ENCODE data around the gene PAX5.
A peak's percentile ranks its signal among the peaks of the same experiment; 100 is the strongest.

The PAX5 gene

GRCh38 chr9:36849943-36850342 is 184.1 kb downstream of the PAX5 start:
- Mint-ChIP-seq H3K27ac (no peak overlapping the region), H3K36me3 (ENCODE audit: low read depth) (no peaks in the 10 kb centered on the region), H3K4me1 (no peaks in the 10 kb centered on the region), H3K27me3 (no peaks in the 10 kb centered on the region), H3K4me3 (no peak overlapping the region), H3K9me3 (no peaks in the 10 kb centered on the region)
- ATAC-seq (no peak), DNase-seq (no peak)

GRCh38 chr9:36848946-36849345 is 185.1 kb downstream of the PAX5 start:
- no peaks in the 10 kb centered on the region for H3K36me3 Mint-ChIP-seq (ENCODE audit: low read depth)
- DNase-seq, result no peak
- no peaks in the 10 kb centered on the region for H3K9me3 Mint-ChIP-seq
- no peaks in the 10 kb centered on the region for H3K4me1 Mint-ChIP-seq
- no peak overlapping the region for H3K4me3 Mint-ChIP-seq
- no peaks in the 10 kb centered on the region for H3K27me3 Mint-ChIP-seq
- no peak for ATAC-seq
- no peak overlapping the region for H3K27ac Mint-ChIP-seq

DNA sequence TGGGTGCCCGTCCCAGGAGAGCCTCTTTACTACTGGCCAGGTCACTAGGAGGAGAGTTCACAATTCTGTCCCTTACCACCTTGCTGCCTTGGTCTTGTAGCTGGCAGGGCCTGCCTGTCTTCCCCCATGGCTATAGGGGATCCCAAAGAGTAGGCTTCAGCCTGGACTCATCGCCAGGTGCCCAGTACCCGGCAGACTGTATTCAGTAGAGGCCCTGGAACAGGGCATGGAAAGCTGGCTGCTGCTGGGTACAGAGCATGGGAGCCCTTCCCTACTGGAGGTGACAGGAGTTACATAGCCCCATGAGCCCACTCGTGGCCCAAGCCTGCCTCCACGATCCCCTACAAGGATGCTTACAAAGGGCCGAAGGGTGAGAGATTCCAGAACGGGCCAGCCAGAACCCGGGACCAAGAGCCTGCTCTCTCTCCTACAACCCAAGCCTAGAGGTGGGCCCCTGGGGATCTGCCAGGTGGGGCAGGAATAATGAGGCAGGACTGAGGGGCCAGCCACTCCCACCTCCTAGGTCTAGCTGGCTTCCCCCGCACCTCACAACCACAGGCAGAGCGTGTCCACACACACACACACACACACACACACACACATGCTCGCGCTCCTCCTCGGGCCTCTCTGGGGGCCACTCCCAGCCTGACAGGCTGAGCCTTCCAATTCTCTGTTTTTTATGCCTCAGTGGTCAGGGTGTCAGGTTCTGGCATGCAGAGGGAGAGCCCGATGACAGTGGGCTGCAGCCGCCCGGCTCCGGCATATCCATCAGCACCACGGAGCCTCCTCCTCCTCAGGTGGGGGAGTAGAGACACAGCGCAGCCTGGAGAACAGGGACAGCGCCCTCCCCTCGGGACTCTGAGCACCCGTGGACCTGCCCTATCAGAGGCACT is 186.0 kb downstream of the PAX5 start:
- Mint-ChIP-seq H3K36me3 (ENCODE audit: low read depth) (no peaks in the 10 kb centered on the region), H3K4me3 (no peak overlapping the region), H3K27ac (no peak overlapping the region), H3K27me3 (no peaks in the 10 kb centered on the region), H3K4me1 (no peaks in the 10 kb centered on the region), H3K9me3 (no peaks in the 10 kb centered on the region)
- ATAC-seq (no peak), DNase-seq (no peak)

- Mint-ChIP-seq H3K27ac (no peak overlapping the region), H3K36me3 (ENCODE audit: low read depth) (no peaks in the 10 kb centered on the region), H3K4me3 (no peak overlapping the region), H3K27me3 (no peaks in the 10 kb centered on the region), H3K9me3 (no peaks in the 10 kb centered on the region), H3K4me1 (no peaks in the 10 kb centered on the region)
- no peak for DNase-seq
- ATAC-seq, result no peak
Measured at GRCh38 chr9:36846621-36847020, 187.4 kb downstream of the PAX5 start.

- H3K36me3 Mint-ChIP-seq (ENCODE audit: low read depth), result no peaks in the 10 kb centered on the region
- no peak for DNase-seq
- ATAC-seq, result no peak
- H3K27me3 Mint-ChIP-seq, result no peaks in the 10 kb centered on the region
- no peaks in the 10 kb centered on the region for H3K9me3 Mint-ChIP-seq
- no peak overlapping the region for H3K4me3 Mint-ChIP-seq
- H3K27ac Mint-ChIP-seq, result no peak overlapping the region
- no peaks in the 10 kb centered on the region for H3K4me1 Mint-ChIP-seq
Measured at GRCh38 chr9:36845844-36846243, 188.2 kb downstream of the PAX5 start.

DNA sequence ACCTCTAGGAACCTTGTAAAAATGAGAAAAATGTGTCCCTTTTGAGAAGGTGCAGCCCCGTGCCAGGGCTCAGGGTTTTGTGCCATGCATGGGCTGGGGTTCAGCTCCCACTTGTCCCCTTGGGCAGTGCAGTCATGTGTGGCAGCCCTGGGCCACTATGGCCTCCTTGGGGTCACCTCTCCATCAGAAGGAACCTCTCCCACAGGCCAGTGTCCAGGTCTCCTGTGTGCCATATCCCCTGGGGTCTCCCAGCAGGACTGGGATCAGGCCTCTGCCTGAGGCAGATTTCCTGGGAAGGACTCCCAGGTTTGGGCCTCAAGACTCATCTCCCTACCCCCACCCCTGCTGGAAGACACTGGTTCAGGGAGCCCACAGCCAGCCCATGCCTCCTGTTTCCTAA is 189.1 kb downstream of the PAX5 start:
- H3K36me3 Mint-ChIP-seq (ENCODE audit: low read depth), result no peaks in the 10 kb centered on the region
- H3K4me3 Mint-ChIP-seq, result no peak overlapping the region
- no peak overlapping the region for H3K27ac Mint-ChIP-seq
- no peaks in the 10 kb centered on the region for H3K27me3 Mint-ChIP-seq
- DNase-seq, result no peak
- no peaks in the 10 kb centered on the region for H3K4me1 Mint-ChIP-seq
- H3K9me3 Mint-ChIP-seq, result no peaks in the 10 kb centered on the region
- no peak for ATAC-seq

GRCh38 chr9:36843964-36844363 is 190.1 kb downstream of the PAX5 start:
- H3K4me1 Mint-ChIP-seq, result no peaks in the 10 kb centered on the region
- H3K36me3 Mint-ChIP-seq (ENCODE audit: low read depth), result no peaks in the 10 kb centered on the region
- no peak for DNase-seq
- H3K4me3 Mint-ChIP-seq, result no peak overlapping the region
- ATAC-seq, result no peak
- no peak overlapping the region for H3K27ac Mint-ChIP-seq
- H3K27me3 Mint-ChIP-seq, result no peaks in the 10 kb centered on the region
- H3K9me3 Mint-ChIP-seq, result no peaks in the 10 kb centered on the region

DNA sequence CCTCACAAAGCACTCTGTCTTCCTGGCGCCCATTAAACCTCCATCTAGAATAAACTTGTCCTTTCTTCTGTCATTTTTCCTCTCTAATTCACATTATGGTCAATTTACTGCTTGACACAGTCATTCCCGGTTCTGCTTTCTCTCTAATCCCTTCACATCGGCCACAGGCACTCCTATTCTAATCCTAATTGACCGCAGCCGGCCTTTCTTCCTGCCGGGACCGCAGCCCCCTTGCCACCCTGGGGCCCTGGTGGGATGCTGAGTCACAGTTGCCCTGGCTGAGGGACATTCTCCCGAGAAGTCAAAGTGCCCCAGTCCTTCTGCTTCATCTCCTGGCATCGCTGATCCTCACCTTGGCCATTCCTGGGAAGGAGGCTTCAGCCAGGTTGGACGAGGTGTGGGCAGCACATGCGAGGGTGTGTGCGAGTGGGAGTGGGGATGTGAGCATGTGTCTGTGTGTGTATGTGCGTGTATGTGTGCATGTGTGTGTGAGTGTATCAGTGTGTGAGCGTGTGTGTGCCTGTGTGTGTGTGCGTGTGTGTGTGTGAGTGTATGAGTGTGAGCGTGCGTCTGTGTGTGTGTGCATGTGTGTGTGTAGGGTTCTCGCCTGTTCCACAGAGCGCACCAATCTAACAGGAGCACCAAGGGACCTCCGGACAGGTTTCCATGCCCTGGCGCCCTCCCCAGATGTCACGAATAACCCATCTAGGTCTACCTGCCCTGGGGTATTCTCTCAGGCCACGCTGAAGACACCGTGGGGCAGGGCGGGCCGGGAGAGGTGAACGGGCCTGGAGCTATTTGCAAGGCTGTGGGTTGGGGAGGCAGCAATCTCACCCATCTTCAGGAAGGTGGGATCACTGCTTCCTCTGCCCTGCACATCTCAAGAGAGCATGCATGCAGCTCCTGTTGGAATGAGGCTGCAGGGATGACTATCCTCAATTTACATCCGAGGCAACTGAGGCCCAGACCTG is 191.2 kb downstream of the PAX5 start:
- no peaks in the 10 kb centered on the region for H3K36me3 Mint-ChIP-seq (ENCODE audit: low read depth)
- H3K27ac Mint-ChIP-seq, result no peak overlapping the region
- H3K4me3 Mint-ChIP-seq, result no peak overlapping the region
- DNase-seq (no peak), ATAC-seq (peak; percentile 9)
- no peaks in the 10 kb centered on the region for H3K27me3 Mint-ChIP-seq
- H3K9me3 Mint-ChIP-seq, result no peaks in the 10 kb centered on the region
- no peaks in the 10 kb centered on the region for H3K4me1 Mint-ChIP-seq

DNA sequence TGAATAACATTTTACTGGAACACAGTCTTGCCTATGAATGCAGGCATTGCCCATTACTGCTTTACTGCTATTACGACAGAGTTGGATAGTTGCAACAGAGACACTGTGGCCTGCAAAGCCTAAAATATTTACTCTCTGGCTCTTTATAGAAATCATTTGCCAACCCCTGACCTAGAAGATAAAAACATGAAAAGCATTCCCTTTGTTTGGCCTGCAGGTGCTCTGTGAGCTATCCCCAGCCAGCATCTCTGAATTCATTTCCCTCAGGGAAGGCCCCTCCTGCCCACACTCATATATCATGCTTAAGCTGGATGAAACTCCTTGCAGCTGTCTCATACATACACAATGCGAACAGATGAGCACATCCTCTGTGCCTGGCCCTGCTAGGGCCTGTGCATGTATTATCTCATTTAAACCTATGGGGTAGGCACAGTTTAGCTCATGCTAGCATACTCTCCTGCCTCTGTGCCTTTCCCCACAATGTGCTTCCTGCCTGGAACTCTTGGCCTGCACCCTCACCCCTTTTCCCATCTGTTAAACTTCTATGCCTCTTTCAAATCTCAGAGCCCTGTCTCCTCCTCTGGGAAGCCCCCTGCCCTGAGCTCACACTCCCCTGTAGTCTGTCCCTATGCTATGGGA is 193.1 kb downstream of the PAX5 start:
- H3K27me3 Mint-ChIP-seq, result peaks cover 2% of the 10 kb centered on the region
- H3K9me3 Mint-ChIP-seq, result no peaks in the 10 kb centered on the region
- H3K4me1 Mint-ChIP-seq, result no peaks in the 10 kb centered on the region
- H3K27ac Mint-ChIP-seq, result no peak overlapping the region
- no peak for ATAC-seq
- DNase-seq, result no peak
- no peak overlapping the region for H3K4me3 Mint-ChIP-seq
- H3K36me3 Mint-ChIP-seq (ENCODE audit: low read depth), result no peaks in the 10 kb centered on the region

DNA sequence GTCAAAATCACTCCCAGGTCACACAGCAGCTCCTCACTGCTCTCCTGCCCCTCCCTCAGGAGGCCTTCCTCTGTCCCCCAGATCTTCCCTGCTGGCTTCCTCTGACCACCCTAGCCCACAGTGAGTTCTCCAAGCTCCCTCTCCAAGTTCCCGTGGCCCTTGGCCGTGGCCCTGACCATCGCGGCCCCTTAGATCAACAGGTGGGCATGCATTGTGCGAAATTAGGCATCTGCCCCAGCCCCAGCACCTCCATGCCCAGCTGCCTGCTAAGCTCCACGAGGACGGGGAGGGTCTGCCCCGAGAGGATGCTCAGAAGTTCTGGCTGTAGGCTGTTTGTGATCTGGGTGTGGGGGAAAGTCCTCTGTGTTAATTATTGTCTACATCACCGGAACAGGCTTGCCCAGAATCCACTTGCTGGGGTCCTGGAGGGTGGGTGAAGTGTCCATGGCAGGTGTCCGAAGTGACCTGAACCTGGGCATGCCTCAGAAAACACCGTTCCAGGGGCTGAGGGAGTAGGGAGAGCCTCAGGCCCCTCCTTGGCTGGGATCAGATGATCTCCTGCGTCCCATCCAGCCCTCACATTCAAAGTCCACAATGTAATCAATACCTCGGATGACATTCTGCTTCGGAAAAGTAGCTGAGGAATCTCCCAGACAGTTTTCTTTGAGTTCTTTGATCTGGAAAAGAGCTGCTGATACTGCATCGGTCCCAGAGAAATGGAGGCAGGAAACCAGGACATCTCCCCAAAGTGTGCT is 194.8 kb downstream of the PAX5 start:
- ATAC-seq (no peak), DNase-seq (no peak)
- Mint-ChIP-seq H3K4me3 (no peak overlapping the region), H3K4me1 (no peaks in the 10 kb centered on the region), H3K36me3 (ENCODE audit: low read depth) (no peaks in the 10 kb centered on the region), H3K27ac (no peak overlapping the region), H3K27me3 (peaks cover 2% of the 10 kb centered on the region), H3K9me3 (no peaks in the 10 kb centered on the region)

GRCh38 chr9:36837431-36838405 is 196.3 kb downstream of the PAX5 start:
- H3K36me3 Mint-ChIP-seq (ENCODE audit: low read depth), result no peaks in the 10 kb centered on the region
- H3K27ac Mint-ChIP-seq, result peak overlapping the region; percentile 77
- H3K4me1 Mint-ChIP-seq, result no peaks in the 10 kb centered on the region
- DNase-seq (no peak), ATAC-seq (no peak)
- H3K9me3 Mint-ChIP-seq, result no peaks in the 10 kb centered on the region
- no peak overlapping the region for H3K4me3 Mint-ChIP-seq
- H3K27me3 Mint-ChIP-seq, result peaks cover 2% of the 10 kb centered on the region

GRCh38 chr9:36836486-36836885 is 197.6 kb downstream of the PAX5 start:
- no peak overlapping the region for H3K4me3 Mint-ChIP-seq
- no peaks in the 10 kb centered on the region for H3K4me1 Mint-ChIP-seq
- H3K27ac Mint-ChIP-seq, result no peak overlapping the region
- DNase-seq (no peak), ATAC-seq (no peak)
- no peaks in the 10 kb centered on the region for H3K9me3 Mint-ChIP-seq
- no peaks in the 10 kb centered on the region for H3K36me3 Mint-ChIP-seq (ENCODE audit: low read depth)
- H3K27me3 Mint-ChIP-seq, result peaks cover 2% of the 10 kb centered on the region

DNA sequence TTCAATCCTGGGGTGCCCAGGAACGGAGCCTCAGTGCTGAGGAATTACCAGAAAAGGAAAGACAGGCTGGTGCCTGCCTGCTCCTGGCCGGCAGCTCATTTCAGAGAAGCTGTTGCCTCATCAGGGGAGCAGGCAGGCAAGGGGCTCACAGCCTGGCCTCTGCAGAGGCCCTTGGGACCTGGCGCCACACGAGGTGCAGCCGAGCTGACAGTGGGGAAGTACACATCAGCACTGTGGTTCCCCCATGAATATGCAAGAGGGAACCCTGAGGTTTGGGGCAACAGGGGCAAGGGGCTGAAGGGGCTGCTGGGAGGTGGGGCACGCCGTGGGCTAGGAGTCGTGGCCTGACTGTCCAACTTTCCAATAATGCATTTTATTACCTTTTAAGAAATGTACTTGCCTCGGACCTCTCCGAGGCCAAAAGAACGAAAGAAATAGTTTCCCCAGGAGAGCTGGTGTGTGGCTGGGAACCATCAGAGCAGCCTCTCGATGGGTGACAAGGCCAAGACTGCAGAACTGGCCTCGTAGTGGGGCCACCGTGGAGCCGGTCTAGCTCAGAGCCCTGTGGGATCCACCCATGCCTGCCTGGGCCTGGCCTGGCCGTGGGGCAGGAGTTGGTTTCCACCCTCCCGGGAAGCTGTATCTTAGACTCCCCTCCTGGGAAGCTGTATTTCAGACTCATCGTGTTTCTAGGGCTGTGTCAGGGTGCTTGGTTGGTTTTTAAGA is 198.6 kb downstream of the PAX5 start:
- Mint-ChIP-seq H3K9me3 (no peaks in the 10 kb centered on the region), H3K27me3 (peaks cover 2% of the 10 kb centered on the region), H3K4me3 (no peak overlapping the region), H3K27ac (no peak overlapping the region), H3K4me1 (no peaks in the 10 kb centered on the region), H3K36me3 (ENCODE audit: low read depth) (no peaks in the 10 kb centered on the region)
- no peak for DNase-seq
- ATAC-seq, result no peak

All from activated naive CD8-positive, alpha-beta T cell treated with anti-CD3 and anti-CD28 coated beads, Interleukin-2, amount 50 U/mL, for 24 hours (primary cell).